Measurements from ENCODE around the gene LIMD2.
"Not testable (repeated sequence)": the region's sequence is repeated elsewhere in the genome, so short reads cannot be mapped to it uniquely, and the experiment has no call there.

Gene LIMD2

GRCh38 chr17:63699638-63700527 lies at the start of gene LIMD2:
Gene LIMD2, minus strand, starts transcription at chr17:63700125. Its CDS starts 827 bp downstream, at chr17:63699298.
- DNase-seq, result peak; percentile 81 to 85

GRCh38 chr17:63741408-63742173 lies 41.7 kb upstream of the LIMD2 start, which contains the start of gene STRADA:
Gene STRADA, minus strand, starts transcription at chr17:63741799. Its CDS starts 13,430 bp downstream, at chr17:63728369.
- peak; percentile 98 to 99 for DNase-seq

GRCh38 chr17:63741143-63741407 lies 41.1 kb upstream of the LIMD2 start:
- DNase-seq, result no peak

- DNase-seq, result no peak
Observed at GRCh38 chr17:63740464-63741142, 40.7 kb upstream of the LIMD2 start.

- DNase-seq, result no peak
Observed at GRCh38 chr17:63735691-63736090, 35.8 kb upstream of the LIMD2 start.

GRCh38 chr17:63722403-63722802 lies 22.5 kb upstream of the LIMD2 start:
- no peak for DNase-seq

- DNase-seq, result not testable (repeated sequence)
Observed at GRCh38 chr17:63720194-63720593, 20.3 kb upstream of the LIMD2 start.

- DNase-seq, result no peak
Observed at GRCh38 chr17:63718988-63719387, 19.1 kb upstream of the LIMD2 start.

GRCh38 chr17:63716426-63716825 lies 16.5 kb upstream of the LIMD2 start:
- no peak for DNase-seq

- DNase-seq, result no peak
Observed at GRCh38 chr17:63714550-63715277, 14.8 kb upstream of the LIMD2 start.

- no peak for DNase-seq
Observed at GRCh38 chr17:63709110-63709509, 9.2 kb upstream of the LIMD2 start.

GRCh38 chr17:63707151-63707550 lies 7.2 kb upstream of the LIMD2 start:
- DNase-seq, result no peak

- no peak for DNase-seq
Observed at GRCh38 chr17:63706336-63707082, 6.6 kb upstream of the LIMD2 start.

- DNase-seq, result no peak
Observed at GRCh38 chr17:63705657-63706056, 5.7 kb upstream of the LIMD2 start.

- DNase-seq, result no peak
Observed at GRCh38 chr17:63704836-63705235, 4.9 kb upstream of the LIMD2 start.

- DNase-seq, result no peak
Observed at GRCh38 chr17:63704259-63704576, 4.3 kb upstream of the LIMD2 start.

- no peak for DNase-seq
Observed at GRCh38 chr17:63703556-63704258, 3.8 kb upstream of the LIMD2 start.

- DNase-seq, result no peak
Observed at GRCh38 chr17:63703029-63703428, 3.1 kb upstream of the LIMD2 start.

- DNase-seq, result no peak
Observed at GRCh38 chr17:63702721-63703015, 2.7 kb upstream of the LIMD2 start.

- peak; percentile 63 to 81 for DNase-seq
Observed at GRCh38 chr17:63701868-63702720, 2.2 kb upstream of the LIMD2 start.

- no peak for DNase-seq
Observed at GRCh38 chr17:63701456-63701820, 1.5 kb upstream of the LIMD2 start.

Measured in stimulated activated CD4-positive, alpha-beta T cell treated with anti-CD3 and anti-CD28 coated beads, Interleukin-4, amount 100 ng/mL, for 4 hours (primary cell).